ENCODE results near the gene SETD4. TPM values are rescaled to one million over a fixed set of nuclear protein-coding genes. Genes with fewer than 3 reads are reported as not detected.

SETD4 gene
- total and polyA plus RNA-seq, 2 of the 4 experiments (the other 2 are of a cell fraction) = 9.5 to 11.4 TPM

DNA sequence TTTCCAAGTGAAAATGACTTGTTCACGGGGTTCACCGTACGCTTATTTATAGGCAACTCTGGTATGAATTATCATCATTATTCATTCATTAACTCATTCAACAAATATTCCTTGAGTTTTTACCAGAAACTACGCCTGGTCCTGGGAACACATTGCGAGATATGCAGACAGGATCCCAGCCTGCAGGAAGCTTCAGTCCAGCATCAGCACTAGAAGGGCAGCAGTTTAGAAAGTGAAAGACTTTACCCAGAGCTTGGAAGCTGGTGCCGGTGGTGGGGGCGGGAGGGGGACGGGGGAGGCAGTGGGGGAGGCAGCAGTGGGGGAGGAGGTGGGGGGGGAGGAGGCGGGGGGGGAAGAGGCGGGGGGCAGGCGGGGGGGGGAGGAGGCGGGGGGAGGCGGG, 55.9 kb downstream of the SETD4 start:
- ChIA-PET CTCF (no interaction called here), POLR2A (ENCODE audit: unreplicated experiment) (no interaction called here)
- in situ Hi-C loops (cut with MboI; ENCODE audit: low sequenced_read_pairs) = no loop called here
- ATAC-seq (ENCODE audit: low read depth) (no peak), DNase-seq (peak; percentile 16)
- no peak overlapping the region for H3K18ac ChIP-seq (ENCODE audit: low read depth, low read length)
- no peak overlapping the region for H2BK20ac ChIP-seq (ENCODE audit: low read depth, low read length)
- BruUV-seq (replicated peaks) = no TSS peak
- no peak overlapping the region for H3K56ac ChIP-seq (ENCODE audit: extremely low read depth, insufficient read depth, low read length)
- H3K4me3 ChIP-seq (ENCODE audit: insufficient read depth, low read depth, low read length) = no peak overlapping the region
- H3K27me3 ChIP-seq (ENCODE audit: control insufficient read depth, insufficient read depth, low read length) = peaks cover 29% of the 10 kb centered on the region
- intact Hi-C loops (cut with micrococcal nuclease) = no loop called here
- H2AK9ac ChIP-seq (replicated peaks; ENCODE audit: low read depth, low read length, poor library complexity) = no peak overlapping the region
- no peak overlapping the region for H4K5ac ChIP-seq (ENCODE audit: low read depth, low read length)
- no peak overlapping the region for H3K4me2 ChIP-seq (ENCODE audit: low read depth, low read length)
- peaks cover 4% of the 10 kb centered on the region; the same call in 1 of the 2 replicates for H3K9me3 ChIP-seq (ENCODE audit: control insufficient read depth, insufficient read depth, low read length)
- dilution Hi-C loops (cut with HindIII; ENCODE audit: low sequenced_read_pairs, unreplicated experiment) = no loop called here
- H4K20me1 ChIP-seq (ENCODE audit: insufficient read depth, low read length) = no peaks in the 10 kb centered on the region
- no peak overlapping the region for H3K23ac ChIP-seq (ENCODE audit: low read depth, low read length)
- no peak overlapping the region for H2BK5ac ChIP-seq (ENCODE audit: low read depth, low read length, poor library complexity, severe bottlenecking)
- 0 out of 2 replicates have a peak, but pooled peaks cover 2% of the 10 kb centered on the region for H3K4me1 ChIP-seq (ENCODE audit: control insufficient read depth, insufficient read depth, low read length)
- WGBS, 2 experiments (ENCODE audit: extremely low coverage in 2 of 2, insufficient read length in 1 of 2) = no CpG with 5 or more reads among the region's 13 CpGs
- no peak overlapping the region for H3K9ac ChIP-seq (ENCODE audit: low read depth, low read length)
- H3K36me3 ChIP-seq (ENCODE audit: control insufficient read depth, insufficient read depth, low read length) = no peaks in the 10 kb centered on the region
- TF ChIP-seq NFE2L2 (IDR thresholded peaks at IDR 0.05; ENCODE audit: low read depth, low read length) (no peak), RFX5 (IDR thresholded peaks at IDR 0.05; ENCODE audit: low read depth, low read length) (no peak), POLR2A (IDR thresholded peaks at IDR 0.05; ENCODE audit: low read depth, low read length) (no peak), FOS (IDR thresholded peaks at IDR 0.05; ENCODE audit: low read depth, low read length) (no peak), RCOR1 (IDR thresholded peaks at IDR 0.05; ENCODE audit: insufficient replicate concordance, low read length) (no peak), RAD21 (IDR thresholded peaks at IDR 0.05; ENCODE audit: low read length) (no peak), BHLHE40 (IDR thresholded peaks at IDR 0.05; ENCODE audit: low read depth, low read length) (no peak), MAFK (IDR thresholded peaks at IDR 0.05; ENCODE audit: low read depth, low read length) (no peak), MAZ (IDR thresholded peaks at IDR 0.05; ENCODE audit: borderline replicate concordance, low read depth, low read length) (no peak)
- no peak overlapping the region for H3K27ac ChIP-seq (ENCODE audit: insufficient read depth, low read length)
- H2AK5ac ChIP-seq (ENCODE audit: low read depth, low read length) = no peak overlapping the region
- H2BK15ac ChIP-seq (ENCODE audit: low read depth, low read length) = no peak overlapping the region
- H2BK120ac ChIP-seq (ENCODE audit: low read depth, low read length) = no peak overlapping the region
- H3K4ac ChIP-seq (ENCODE audit: low read depth, low read length) = no peak overlapping the region
- no peak overlapping the region for H2AFZ ChIP-seq (replicated peaks; ENCODE audit: low read length, poor library complexity)
- no peaks in the 10 kb centered on the region for H3K79me1 ChIP-seq (ENCODE audit: low read depth in 1 of 2, low read length in 2 of 2)
- no peak overlapping the region for H4K8ac ChIP-seq (ENCODE audit: low read depth in 2 of 2, low read length in 2 of 2)
- H4K91ac ChIP-seq (ENCODE audit: insufficient read depth, low read depth, low read length) = no peak overlapping the region
- H3K14ac ChIP-seq (replicated peaks; ENCODE audit: low read depth, low read length) = no peak overlapping the region
- no peaks in the 10 kb centered on the region for H3K9me1 ChIP-seq (ENCODE audit: insufficient read depth, low read length)

Measured in IMR-90 (cell line).